Activated CD8-positive, alpha-beta memory T cell treated with anti-CD3 and anti-CD28 coated beads for 36 hours (primary cell): ENCODE data around the gene TTLL9. TPM values are rescaled to one million over a fixed set of nuclear protein-coding genes. Genes with fewer than 3 reads are reported as not detected.
"Not testable (repeated sequence)": the region's sequence is repeated elsewhere in the genome, so short reads cannot be mapped to it uniquely, and the experiment has no call there.

Experiments
- CTCF ChIA-PET: fragments of 350-600 bp; sonication (Branson Sonifier 250); formaldehyde crosslinking; loops from one replicate; lab custom pipeline; 2021; ENCODE audit warnings: antibody characterized with exemption; lab: Charles Lee
- POLR2A ChIA-PET: fragments of 350-600 bp; sonication (Branson Sonifier 250); formaldehyde crosslinking; loops from one replicate; lab custom pipeline; 2021; ENCODE audit warnings: antibody characterized with exemption; lab: Charles Lee
- total RNA-seq, 2 experiments: library from RNA; stranded (reverse); gene quantifications; one replicate each; pipeline ENCODE4 v1.2.3, GENCODE V29; 2021

Gene TTLL9
- total RNA-seq, 2 experiments from 2014 or later = not detected

DNA sequence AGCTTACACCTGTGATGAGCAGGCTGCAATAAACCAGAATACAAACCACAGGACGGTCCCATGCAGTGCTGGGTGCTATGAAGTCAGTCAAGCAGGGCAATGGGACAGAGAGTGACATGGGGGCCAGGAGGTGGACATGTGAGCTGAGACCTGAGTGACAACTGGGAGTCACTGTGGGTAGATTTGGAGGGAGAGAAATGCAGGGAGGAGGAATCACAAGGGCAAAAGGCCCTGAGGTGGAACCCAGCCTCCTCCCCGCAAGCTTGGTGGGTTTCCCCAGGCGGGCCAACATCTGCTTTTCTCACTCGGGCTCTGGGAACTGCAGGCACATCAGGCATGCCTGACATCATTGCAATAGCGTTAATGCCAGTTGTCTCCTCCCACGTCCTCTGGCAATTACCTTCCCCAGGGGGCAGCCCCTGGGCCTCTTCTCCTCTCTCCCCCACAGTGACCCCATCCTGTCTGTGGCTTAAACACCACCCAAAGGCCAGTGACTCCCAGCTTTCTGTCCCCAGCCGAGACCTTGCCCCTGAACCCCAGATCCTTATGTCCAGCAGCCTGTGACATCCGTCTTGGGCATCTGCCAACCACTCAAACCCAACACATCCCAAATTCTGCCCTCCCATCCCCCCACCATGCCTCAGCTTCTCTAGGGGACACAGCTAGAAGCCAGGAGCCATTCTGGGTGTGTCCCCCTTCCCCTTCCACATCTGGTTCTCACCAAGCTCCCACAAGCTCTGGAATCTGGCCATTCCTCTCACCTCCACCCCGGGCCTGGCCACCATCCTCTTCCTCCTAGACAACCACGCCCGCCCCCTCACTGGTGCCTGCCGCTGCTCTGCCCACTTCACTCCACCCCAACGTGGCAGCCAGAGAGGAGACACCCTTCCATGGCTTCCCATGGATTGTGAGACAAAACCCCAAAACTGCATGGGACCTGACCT is 53.2 kb downstream of the TTLL9 start:
- ChIA-PET CTCF (no interaction called here), POLR2A (no interaction called here)

DNA sequence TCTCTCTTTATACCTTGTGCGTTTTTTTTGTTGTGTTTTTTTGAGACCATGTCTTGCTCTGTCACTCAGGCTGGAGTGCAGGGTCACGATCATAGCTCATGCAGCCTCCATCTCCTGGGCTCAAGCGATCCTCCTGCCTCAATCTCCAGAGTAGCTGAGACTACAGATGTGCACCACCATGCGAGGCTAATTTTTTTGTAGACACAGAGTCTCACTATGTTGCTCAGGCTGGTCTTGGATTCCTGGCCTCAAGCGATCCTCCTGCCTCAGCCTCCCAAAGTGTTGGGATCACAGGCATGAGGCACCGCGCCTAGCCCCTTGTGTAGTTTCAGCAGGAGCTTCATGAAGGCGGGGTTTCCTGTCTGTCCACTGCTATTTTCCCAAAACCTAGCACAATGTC is 54.1 kb downstream of the TTLL9 start:
- ChIA-PET CTCF (no interaction called here), POLR2A (no interaction called here)

DNA sequence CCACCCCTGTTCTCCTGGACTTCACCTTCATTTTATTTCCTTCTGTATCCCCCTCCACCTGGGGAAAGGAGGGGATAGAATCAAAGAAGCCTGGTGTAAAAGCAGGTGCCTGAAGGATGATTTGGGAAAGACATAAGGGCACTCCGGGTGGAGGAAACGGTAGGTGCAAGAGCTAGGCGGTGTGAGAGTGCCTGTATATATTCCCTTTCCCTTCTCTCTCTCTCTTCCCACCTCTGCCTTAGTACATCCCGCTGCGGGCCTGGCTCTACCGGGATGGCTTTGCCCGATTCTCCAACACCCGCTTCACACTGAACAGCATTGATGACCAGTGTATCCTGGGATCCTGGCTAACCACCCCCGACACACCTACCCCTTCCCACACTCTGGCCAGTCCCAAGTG is 55.2 kb downstream of the TTLL9 start:
- CTCF ChIA-PET = interaction anchor here (0.5 kb wide), 1 partner anchor 281 kb away, joined by 3 read pairs; no protein-coding TSS in a partner anchor
- POLR2A ChIA-PET = no interaction called here

DNA sequence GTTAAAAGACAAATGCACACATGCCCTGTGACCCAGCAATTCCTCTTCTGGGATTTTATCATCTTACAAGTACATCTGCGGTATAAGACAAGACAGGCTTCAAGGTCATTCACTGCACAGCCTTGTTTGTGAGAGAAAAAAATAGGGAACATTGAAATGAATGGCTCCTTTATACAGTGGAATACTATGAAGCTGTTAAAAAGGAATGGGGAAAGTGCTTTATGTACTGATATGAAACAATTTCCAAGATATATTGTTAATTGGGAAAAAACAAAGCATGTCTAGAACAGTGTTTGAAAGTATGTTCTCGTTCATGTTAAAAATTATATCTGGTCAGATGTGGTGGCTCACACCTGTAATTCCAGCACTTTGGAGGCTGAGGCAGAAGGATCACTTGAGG is 56.1 kb downstream of the TTLL9 start:
- POLR2A ChIA-PET = no interaction called here
- CTCF ChIA-PET = no interaction called here

DNA sequence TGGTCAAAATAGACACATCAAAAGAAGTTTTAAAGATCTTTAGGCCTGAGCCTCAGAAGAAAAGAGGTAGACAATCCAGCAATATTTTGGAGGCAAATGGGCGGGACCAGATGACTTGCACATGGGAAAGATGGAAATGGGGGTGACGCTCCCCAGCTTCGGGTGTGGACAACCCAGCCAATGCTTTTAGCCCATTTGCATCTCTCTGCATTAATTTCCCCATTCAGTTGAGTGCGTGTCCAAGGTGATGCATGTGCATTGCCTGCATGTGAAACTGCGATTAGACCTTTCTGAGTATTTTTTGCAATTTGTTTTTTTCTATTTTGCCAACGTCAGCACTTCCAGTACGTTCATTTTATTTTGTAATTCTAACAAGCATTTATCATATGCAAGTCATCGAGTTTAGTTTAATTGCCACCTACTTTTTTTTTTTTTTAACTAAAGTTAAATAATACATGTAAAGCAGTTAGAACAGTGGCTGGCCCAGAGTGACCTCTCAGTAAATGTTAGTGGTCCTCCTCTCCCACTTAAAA is 57.3 kb downstream of the TTLL9 start:
- ChIA-PET CTCF (no interaction called here), POLR2A (no interaction called here)

DNA sequence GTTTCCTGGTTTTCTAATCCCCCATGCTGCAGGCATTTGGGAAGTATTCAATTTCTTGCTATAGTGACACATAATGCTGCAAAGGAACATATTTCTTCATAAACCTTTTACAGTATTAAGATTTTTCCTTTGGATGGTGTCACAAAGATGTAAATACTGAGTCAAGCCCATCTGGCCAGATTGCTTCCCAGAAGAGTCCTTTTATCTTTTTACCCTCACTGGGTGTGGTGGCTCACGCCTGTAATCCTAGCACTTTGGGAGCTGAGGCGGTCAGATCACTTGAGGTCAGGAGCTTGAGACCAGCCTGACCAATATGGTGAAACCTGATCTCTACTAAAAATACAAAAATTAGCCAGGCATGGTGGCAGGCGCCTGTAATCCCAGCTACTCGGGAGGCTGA is 59.2 kb downstream of the TTLL9 start:
- POLR2A ChIA-PET, CTCF ChIA-PET: not testable (repeated sequence)

DNA sequence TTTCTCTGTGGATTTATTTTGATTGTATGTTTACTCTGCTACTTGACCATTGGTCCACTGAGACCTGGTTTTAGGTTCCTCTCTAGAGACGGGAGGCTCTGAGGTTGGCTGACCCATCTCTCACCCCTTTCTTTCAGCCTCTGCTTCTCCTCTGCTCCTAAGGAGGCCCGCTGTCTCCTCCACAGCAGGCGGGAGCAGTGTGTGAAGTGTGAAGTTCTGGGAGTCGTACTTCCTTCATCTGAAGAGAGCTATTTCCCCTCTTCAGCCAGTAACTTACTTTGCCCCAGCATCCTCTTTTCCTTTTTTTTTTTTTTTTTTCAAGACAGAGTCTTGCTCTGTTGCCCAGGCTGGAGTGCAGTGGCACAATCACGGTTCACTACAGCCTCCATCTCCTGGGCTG is 60.3 kb downstream of the TTLL9 start:
- POLR2A ChIA-PET = no interaction called here
- CTCF ChIA-PET = no interaction called here

DNA sequence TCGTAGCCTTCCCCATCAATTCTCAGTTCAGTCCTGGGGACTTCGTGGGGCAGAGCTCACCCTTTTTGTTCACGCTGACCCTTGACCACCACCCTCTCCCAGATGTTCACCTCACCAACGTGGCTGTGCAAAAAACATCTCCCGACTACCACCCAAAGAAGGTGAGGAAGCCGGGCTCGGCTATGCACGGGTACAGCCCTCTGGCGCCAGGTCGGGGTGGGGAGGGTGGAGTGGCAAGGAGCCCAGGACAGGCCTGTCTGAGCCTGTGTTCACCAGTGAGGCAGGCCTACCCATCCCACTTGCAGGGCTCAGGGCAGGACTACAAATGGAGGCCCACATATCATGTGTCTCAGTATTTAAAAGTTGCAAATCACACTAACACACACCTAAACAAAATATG is 63.3 kb downstream of the TTLL9 start:
- POLR2A ChIA-PET = no interaction called here

DNA sequence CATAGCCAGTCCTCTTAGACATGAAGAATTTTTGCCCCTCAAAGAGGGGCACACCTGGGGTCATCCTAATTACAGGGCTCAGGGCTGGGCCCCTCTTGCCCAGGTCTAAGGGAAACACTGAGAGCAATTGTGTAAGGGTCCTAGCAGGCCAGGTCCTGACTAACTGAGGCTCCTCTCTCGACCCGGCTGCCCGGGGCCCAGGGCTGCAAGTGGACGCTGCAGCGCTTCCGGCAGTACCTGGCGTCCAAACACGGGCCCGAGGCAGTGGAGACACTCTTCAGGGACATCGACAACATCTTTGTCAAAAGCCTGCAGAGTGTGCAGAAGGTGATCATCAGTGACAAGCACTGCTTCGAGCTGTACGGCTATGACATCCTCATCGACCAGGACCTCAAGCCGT is 64.1 kb downstream of the TTLL9 start:
- CTCF ChIA-PET = no interaction called here
- POLR2A ChIA-PET = no interaction called here

More for the DNA sequence above, 63.3 kb downstream of the TTLL9 start:
- CTCF ChIA-PET = no interaction called here

DNA sequence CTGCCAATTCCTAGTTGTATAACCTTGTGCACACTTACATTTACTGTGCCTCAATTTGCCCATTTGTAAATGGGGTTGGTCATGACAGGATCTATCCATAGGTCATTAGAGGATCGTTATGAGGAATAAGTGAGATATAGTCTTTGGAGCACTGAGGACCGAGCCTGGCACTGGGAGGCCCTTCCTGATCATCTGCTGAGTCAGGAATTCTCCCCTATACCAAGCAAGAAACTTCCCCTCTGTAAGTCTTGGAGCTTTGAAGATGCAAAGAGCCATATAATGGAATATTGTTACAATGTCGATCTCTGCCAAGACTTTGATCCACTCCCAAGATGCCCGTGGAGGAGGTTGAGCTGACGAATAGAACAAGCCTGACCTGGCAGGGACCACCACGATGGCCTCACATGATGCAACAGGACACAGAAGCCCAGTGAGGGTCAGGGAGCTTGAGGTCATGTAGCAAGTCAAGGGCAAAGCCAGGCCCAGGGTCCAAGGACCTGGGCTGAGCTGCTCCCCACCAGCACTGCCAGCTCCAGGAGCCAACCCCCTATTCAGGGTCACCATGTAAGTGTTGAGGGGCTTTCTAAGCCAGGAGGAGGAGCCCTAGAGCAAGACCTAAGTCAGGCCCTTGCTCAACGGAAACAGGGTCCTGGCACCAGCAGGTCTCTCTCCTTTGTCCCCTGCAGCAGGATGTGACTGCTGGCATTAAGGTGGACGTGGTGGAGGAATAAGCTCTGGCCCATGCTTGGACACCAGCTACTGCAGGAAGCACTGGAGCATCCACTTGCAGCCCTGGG is 64.7 kb downstream of the TTLL9 start:
- CTCF ChIA-PET = interaction anchor here (1.3 kb wide), 1 partner anchor 17 kb away, joined by 3 read pairs; the partner anchor contains the start of gene PDRG1
- POLR2A ChIA-PET = no interaction called here

DNA sequence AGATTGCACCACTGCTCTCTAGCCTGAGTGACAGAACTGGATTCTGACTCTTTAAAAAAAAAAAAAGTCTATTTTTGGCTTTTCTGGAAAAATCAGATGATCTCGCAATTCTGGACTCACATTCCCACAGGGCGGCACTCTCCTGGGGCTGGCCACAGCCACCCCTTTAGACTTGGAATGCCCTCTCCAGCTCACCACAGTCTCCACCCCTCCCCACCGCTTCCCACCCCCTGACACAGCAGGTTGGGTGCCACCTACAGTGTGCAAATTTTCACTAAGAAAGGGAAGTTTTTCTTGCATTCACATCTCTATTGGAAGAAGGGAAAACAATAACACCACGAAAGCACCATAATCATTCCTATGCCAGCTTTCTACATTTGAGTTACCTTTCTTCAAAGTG is 66.0 kb downstream of the TTLL9 start:
- ChIA-PET CTCF (interaction anchor here (0.7 to 1.3 kb wide), 3 partner anchors 15 to 55 kb away, joined by 3 read pairs; partner anchors contain the start of gene PDRG1), POLR2A (no interaction called here)

DNA sequence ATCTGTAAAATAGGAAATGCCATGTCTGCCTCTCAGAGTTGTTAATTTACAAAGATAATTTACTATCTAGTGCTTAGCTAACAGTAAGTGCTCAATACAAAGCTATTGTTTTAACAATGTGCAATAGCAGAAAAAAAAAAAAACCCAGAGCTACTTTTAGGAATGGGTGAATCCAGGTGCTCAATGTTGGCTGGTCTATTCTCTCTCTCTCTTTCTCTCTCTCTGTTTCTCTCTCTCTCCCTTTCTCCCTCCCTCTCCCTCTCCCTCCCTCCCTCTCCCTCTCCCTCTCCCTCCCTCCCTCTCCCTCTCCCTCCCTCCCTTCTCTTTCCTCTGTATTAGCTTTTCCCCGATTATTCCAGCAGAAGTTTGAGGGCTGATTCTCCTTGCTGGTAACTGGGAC is 67.4 kb downstream of the TTLL9 start:
- POLR2A ChIA-PET = no interaction called here
- CTCF ChIA-PET = interaction anchor here (0.7 to 0.8 kb wide), 2 partner anchors 9 to 115 kb away, joined by 3 to 4 read pairs; no protein-coding TSS in a partner anchor

DNA sequence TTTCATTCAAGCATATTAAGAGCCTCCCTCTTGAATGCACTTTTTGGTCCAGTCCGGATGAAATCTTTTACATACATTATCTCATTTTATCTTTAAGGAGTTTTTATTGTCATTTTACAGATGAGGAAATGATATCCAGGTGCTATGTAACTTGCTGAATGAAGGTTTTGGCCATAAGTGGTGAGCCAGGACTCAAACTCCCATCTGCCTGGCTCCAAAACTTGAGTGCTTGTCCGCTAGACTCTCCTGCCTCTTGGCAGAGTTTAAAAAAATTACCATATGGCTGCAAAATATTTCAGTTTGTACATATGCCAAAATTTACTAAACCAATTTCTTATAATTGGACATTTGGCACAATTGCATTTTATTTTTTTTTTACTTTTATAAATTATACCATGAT is 69.2 kb downstream of the TTLL9 start:
- ChIA-PET CTCF (no interaction called here), POLR2A (no interaction called here)

DNA sequence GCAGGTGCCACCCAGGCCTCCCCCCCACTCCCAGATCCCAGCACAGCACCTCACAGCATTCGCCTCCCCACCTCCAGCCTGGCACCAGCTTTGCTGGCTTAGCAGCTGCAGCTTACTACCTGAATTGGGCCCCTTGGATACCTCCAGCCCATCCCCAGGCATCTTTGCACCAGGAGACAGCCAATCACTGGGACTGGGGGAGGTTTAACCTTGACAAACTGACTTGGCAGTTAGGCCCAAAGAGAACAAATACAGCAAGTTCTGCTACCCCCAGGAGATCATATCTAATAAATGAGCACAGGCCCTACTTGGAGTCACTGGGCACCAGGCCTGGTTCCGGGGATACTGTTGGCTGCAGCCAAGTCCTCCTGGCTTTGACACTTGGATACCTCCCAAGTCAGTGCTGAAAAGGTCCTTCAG is 72.6 kb downstream of the TTLL9 start:
- ChIA-PET POLR2A (no interaction called here), CTCF (no interaction called here)

DNA sequence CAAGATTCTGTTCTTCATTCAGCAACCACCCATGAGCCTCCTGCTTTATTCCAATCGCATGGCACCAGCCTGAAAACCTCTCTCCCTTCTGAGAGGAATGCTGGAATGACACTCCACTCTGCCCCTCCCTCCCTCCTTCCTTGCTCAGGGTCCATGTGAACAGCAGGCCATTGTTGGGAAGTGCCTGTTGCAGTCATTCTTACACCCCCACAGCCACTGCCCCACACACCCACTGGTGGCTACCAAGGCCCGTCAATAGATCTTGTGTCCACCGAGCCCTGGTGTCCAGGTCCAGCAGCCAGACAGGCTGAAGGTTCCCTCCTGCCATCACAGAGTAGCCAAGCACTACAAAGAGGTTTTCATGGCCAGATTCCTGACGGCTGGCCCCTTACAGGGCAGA is 74.9 kb downstream of the TTLL9 start:
- ChIA-PET CTCF (interaction anchor here (0.6 kb wide), 1 partner anchor 78 kb away, joined by 6 read pairs; no protein-coding TSS in a partner anchor), POLR2A (no interaction called here)

DNA sequence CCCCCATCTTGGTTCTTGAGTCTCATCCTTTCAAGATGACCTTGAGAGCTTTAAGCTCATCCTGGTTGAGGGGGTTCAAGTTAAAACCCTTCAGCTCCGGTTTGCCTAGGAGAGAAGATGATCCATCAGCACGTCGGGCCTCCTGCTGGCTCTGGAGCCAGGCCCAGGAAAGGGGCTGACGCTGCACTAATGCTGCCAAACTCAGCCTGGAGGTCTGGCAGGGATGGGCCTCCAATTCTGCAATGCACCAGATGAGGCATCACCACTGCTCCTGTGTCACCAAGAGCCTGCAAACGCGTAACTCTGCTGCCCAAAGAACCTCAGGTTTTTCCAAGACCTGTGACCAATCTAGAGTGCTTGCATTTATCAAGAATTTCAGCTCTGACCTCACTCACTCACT is 75.4 kb downstream of the TTLL9 start:
- ChIA-PET POLR2A (no interaction called here), CTCF (interaction anchor here (0.6 to 1.7 kb wide), 2 partner anchors 8 to 79 kb away, joined by 4 to 6 read pairs; no protein-coding TSS in a partner anchor)

DNA sequence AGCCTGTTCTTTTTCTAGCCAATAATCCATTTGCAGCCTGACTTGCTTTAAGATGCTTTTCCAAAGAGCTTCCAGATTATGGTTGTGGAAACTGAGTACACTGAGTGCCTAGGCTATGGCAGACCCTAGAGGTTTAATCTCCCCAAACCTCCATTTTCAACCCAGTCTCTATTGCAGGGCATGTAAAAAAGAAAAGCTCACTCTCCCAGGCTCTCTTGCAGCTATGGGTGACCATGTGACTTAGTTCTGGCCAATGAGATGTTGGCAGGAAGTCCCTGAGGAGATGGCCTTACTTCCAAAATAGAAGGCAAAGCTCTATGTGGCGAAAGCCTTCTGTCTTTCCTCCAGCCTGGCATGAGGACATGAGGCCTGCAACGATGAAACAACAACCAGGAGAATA is 77.6 kb downstream of the TTLL9 start:
- ChIA-PET CTCF (interaction anchor here (1.0 to 1.9 kb wide), 3 partner anchors 83 to 95 kb away, joined by 4 to 7 read pairs (median 5); no protein-coding TSS in a partner anchor), POLR2A (no interaction called here)

DNA sequence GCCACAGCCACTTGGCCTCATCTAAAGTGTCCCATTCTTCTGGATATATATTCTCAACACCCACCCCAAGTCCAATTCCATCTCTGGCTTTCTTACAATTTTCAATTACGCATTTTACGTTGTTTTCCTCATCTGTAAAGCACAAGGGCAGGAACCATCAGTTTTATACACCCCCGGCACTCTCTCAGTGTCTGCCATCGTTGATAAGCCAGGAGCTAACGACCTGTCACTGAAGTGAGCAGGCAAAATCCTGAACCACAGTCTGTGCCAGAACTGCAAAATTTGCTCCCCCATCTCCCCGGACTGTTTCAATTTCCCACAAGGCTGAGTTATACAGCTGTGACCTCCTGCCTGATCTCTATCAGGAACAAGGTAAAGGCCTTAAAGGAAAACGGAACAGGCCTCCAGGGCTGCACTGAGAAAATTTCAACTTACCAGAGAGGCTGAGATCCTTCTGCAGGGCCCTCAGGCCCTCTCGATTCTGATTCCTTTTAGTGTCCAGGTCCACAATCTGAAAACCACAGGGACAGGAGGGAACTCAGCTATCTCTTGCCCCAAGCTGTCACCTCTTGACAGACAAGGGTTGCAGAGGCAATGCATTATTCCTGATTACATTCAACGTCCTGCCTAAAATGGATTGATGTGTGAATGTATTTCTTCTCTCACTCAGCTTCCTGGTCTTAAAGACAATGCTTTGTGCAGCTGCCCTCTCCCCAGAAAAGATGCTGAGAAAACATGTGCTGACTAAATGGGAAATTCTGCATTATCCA is 79.6 kb downstream of the TTLL9 start:
- ChIA-PET CTCF (interaction anchor here (1.0 to 4.9 kb wide), 3 partner anchors 81 to 159 kb away, joined by 3 to 35 read pairs (median 5); partner anchors contain the start of gene TM9SF4), POLR2A (no interaction called here)

DNA sequence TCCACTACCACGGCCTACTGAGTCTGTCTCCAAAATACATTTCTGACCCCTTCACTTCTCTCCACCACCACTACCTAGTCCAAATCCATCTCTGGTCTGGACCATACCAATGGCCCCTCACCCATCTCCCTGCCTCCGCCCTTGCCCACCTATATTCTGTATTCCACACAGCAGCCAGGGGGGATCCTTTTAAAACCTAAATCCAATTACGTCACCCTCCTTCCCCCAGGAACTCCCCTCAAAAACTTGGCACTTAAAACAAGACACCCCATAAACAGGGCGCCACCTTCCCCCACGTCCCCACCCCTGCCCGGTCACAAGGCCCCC is 80.7 kb downstream of the TTLL9 start:
- POLR2A ChIA-PET = interaction anchor here (1.0 kb wide), 1 partner anchor 71 kb away, joined by 3 read pairs; no protein-coding TSS in a partner anchor
- CTCF ChIA-PET = interaction anchor here (0.6 to 4.9 kb wide), 8 partner anchors 15 to 338 kb away, joined by 3 to 35 read pairs (median 4); partner anchors contain the start of gene TM9SF4
